ENCODE results near the gene AJAP1. TPM values are rescaled to one million over a fixed set of nuclear protein-coding genes. Genes with fewer than 3 reads are reported as not detected.

AJAP1 gene
- total and polyA plus RNA-seq, 2 of the 8 experiments (the other 6 are each of a cell fraction or from before 2014, with no cell fraction given): 1.9 to 6.2 TPM

- Histone ChIP-seq H3K9ac (replicated peaks in 1 of 4; ENCODE audit: extremely low read depth in 1 of 4, low read depth in 3 of 4, low read length in 3 of 4) (no peak overlapping the region), H2BK12ac (ENCODE audit: low read depth, low read length) (no peak overlapping the region), H2BK5ac (ENCODE audit: low read depth, low read length) (no peak overlapping the region), H3K79me2 (ENCODE audit: control insufficient read depth in 1 of 2, insufficient read depth in 2 of 2, low read length in 2 of 2) (no peaks in the 10 kb centered on the region), H3K4me3 (ENCODE audit: extremely low read depth in 1 of 4, insufficient read depth in 2 of 4, low read depth in 3 of 4, low read length in 4 of 4) (no peak overlapping the region), H2AFZ (ENCODE audit: low read length) (no peak overlapping the region), H3K79me1 (ENCODE audit: low read depth, low read length) (no peaks in the 10 kb centered on the region; the same call in 1 of the 2 replicates), H4K20me1 (replicated peaks in 1 of 2; ENCODE audit: control insufficient read depth in 1 of 2, insufficient read depth in 2 of 2, low read length in 2 of 2) (peaks cover 0 to 5% of the 10 kb centered on the region in 2 experiments), H3K4ac (replicated peaks; ENCODE audit: insufficient read length, low read depth, low read length) (no peak overlapping the region), H3K23me2 (ENCODE audit: low read depth, low read length) (peaks cover 7% of the 10 kb centered on the region; the same call in 1 of the 2 replicates), H2AK5ac (ENCODE audit: low read depth, low read length) (peak overlapping the region; percentile 70; the same call in 1 of the 2 replicates), H3K27ac (ENCODE audit: low read depth, low read length) (no peak overlapping the region), H3K23ac (ENCODE audit: insufficient read length) (no peak overlapping the region), H3K27me3 (replicated peaks in 1 of 4; ENCODE audit: control insufficient read depth in 3 of 4, extremely low read depth in 1 of 4, insufficient read depth in 3 of 4, low read length in 3 of 4) (no peaks in the 10 kb centered on the region; a peak in 1 of 7 replicates), H3K36me3 (ENCODE audit: control insufficient read depth in 2 of 4, insufficient read depth in 4 of 4, low read length in 3 of 4) (no peaks in the 10 kb centered on the region), H2BK15ac (ENCODE audit: low read length) (no peak overlapping the region), H3K4me2 (ENCODE audit: insufficient read depth in 1 of 2, low read depth in 2 of 2, low read length in 2 of 2) (no peak overlapping the region), H3K18ac (ENCODE audit: extremely low read depth, low read length) (no peak overlapping the region), H4K5ac (ENCODE audit: insufficient read length, low read depth, low read length) (no peak overlapping the region), H3K4me1 (replicated peaks in 1 of 4; ENCODE audit: control insufficient read depth in 3 of 4, insufficient read depth in 4 of 4, low read length in 3 of 4) (no peaks in the 10 kb centered on the region; a peak in 1 of 7 replicates), H3K14ac (ENCODE audit: insufficient read length) (no peak overlapping the region), H2BK120ac (replicated peaks; ENCODE audit: low read depth, low read length) (no peak overlapping the region), H3K9me3 (ENCODE audit: insufficient read depth in 2 of 2, low read depth in 1 of 2, low read length in 1 of 2) (no peaks in the 10 kb centered on the region), H4K91ac (replicated peaks; ENCODE audit: insufficient read length, low read length) (no peak overlapping the region), H4K8ac (ENCODE audit: extremely low read depth, insufficient read depth, low read length) (no peak overlapping the region), H2BK20ac (ENCODE audit: low read length) (no peak overlapping the region), H3K56ac (replicated peaks; ENCODE audit: insufficient read length, low read depth, low read length) (peak overlapping the region; percentile 71)
- 87 to 100% methylated on average over 1 to 4 of the region's 4 CpGs for WGBS, 2 experiments (ENCODE audit: extremely low coverage in 1 of 2, insufficient coverage in 1 of 2, insufficient read length in 1 of 2, insufficient replicate concordance in 2 of 2, low coverage in 1 of 2, low lambda C conversion rate in 2 of 2, missing lambda C conversion rate in 1 of 2)
- POLR2A ChIA-PET (ENCODE audit: partially characterized antibody): no interaction called here
- DNase-seq (ENCODE audit: low read depth in 1 of 2, low spot score in 2 of 2): no peak
- CTCF ChIA-PET (ENCODE audit: partially characterized antibody): interaction anchor here (0.6 to 1.3 kb wide), 3 partner anchors 12 to 95 kb away, joined by 3 read pairs; no protein-coding TSS in a partner anchor
- FAIRE-seq: no peak
- no peak for TF ChIP-seq ATF3 (IDR thresholded peaks at IDR 0.05; ENCODE audit: insufficient read depth, low read depth, low read length)
- TF ChIP-seq KDM1A (IDR thresholded peaks at IDR 0.05; ENCODE audit: borderline replicate concordance, low read length): no peak
- no peak for TF ChIP-seq PHF8 (conservative IDR thresholded peaks at IDR 0.05; ENCODE audit: low read depth, low read length)
- TF ChIP-seq TAF1 (IDR thresholded peaks at IDR 0.05; ENCODE audit: low read depth, low read length): no peak
- no peak for TF ChIP-seq RNF2 (IDR thresholded peaks at IDR 0.05; ENCODE audit: borderline replicate concordance, low read depth, low read length, missing control alignments, poor library complexity, severe bottlenecking)
- TF ChIP-seq KDM5A (IDR thresholded peaks at IDR 0.05; ENCODE audit: low read length): no peak
- no peak for TF ChIP-seq MAFK (IDR thresholded peaks at IDR 0.05; ENCODE audit: low read depth, low read length)
These were observed 112.9 kb downstream of the AJAP1 start for GRCh38 chr1:4767308-4767707.

Measured in H1 (cell line).